NB4 (cell line): ENCODE measurements around the gene OR51A7.

Source experiments
- CTCF ChIP-seq: IDR thresholded peaks from one replicate; pipeline ENCODE4 v1.5.1; 2012; ENCODE audit warnings: low read depth, low read length
- MAX ChIP-seq: IDR thresholded peaks from 2 replicates; pipeline ENCODE4 v1.6.1; 2011; ENCODE audit warnings: low read depth, low read length
- MYC ChIP-seq: IDR thresholded peaks from 2 replicates; pipeline ENCODE4 v1.6.1; 2011; ENCODE audit warnings: low read depth, low read length
- POLR2A ChIP-seq: IDR thresholded peaks from 2 replicates; pipeline ENCODE4 v1.6.1; 2011; ENCODE audit warnings: mild to moderate bottlenecking; ENCODE audit not compliant: insufficient read length; ENCODE audit errors: extremely low read depth

- TF ChIP-seq CTCF (no peak), POLR2A (no peak), MAX (no peak), MYC (no peak)
Measured at GRCh38 chr11:4881860-4882500, 21.6 kb upstream of the OR51A7 start, which contains the start of gene OR51T1.
